Measurements from ENCODE around the gene DOCK4.

DNA sequence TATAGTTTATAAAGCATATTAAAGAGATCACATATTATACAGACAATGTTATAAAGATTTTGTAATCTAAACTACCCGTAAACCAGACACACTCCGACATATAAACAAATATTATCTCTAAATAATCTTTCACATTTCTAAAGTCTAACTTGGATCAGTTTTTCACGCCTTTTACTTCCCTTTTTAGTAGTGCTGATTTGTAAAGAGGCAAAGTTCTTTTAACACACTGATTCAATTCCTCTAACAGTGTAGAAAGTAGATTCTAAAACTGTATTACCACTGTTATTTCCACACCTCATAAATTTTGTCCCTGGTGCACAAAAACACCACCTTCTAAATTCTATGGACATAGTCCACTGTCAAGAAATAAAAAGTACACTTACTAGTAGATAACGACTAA lies 230.9 kb downstream of the DOCK4 start:
- TF ChIP-seq CTCF (IDR thresholded peaks at IDR 0.05) (no peak), POLR2A (IDR thresholded peaks at IDR 0.05) (no peak)

Measured in testis (tissue), 2 donors.